Activated CD4-positive, alpha-beta T cell treated with anti-CD3 and anti-CD28 coated beads, Interleukin-2, amount 50 U/mL, for 24 hours (primary cell): ENCODE measurements around the gene PHF21B.

Experiments used
- DNase-seq, 2 donors: peaks; one replicate each; pipeline ENCODE4 v3.0.0-alpha.2; 2020; ENCODE audit warnings: low read depth in 1 of 2, low spot score in 1 of 2

PHF21B gene

GRCh38 chr22:44847892-44848291 is 161.9 kb downstream of the PHF21B start:
- DNase-seq: no peak

GRCh38 chr22:44847380-44847779 is 162.4 kb downstream of the PHF21B start:
- DNase-seq: no peak

- no peak for DNase-seq
Measured at GRCh38 chr22:44846726-44847275, 163.0 kb downstream of the PHF21B start.

GRCh38 chr22:44845796-44846720 is 163.7 kb downstream of the PHF21B start:
- no peak for DNase-seq

- no peak for DNase-seq
Measured at GRCh38 chr22:44845191-44845590, 164.6 kb downstream of the PHF21B start.

GRCh38 chr22:44842417-44842816 is 167.4 kb downstream of the PHF21B start:
- DNase-seq: no peak

- no peak for DNase-seq
Measured at GRCh38 chr22:44840611-44841322, 169.0 kb downstream of the PHF21B start.

- DNase-seq: no peak
Measured at GRCh38 chr22:44839721-44840120, 170.1 kb downstream of the PHF21B start.

- DNase-seq: no peak
Measured at GRCh38 chr22:44839061-44839460, 170.7 kb downstream of the PHF21B start.

GRCh38 chr22:44838316-44839016 is 171.3 kb downstream of the PHF21B start:
- no peak for DNase-seq

- DNase-seq: no peak
Measured at GRCh38 chr22:44837481-44837880, 172.3 kb downstream of the PHF21B start.

- DNase-seq: no peak
Measured at GRCh38 chr22:44834065-44834464, 175.7 kb downstream of the PHF21B start.

GRCh38 chr22:44831885-44832284 is 177.9 kb downstream of the PHF21B start:
- DNase-seq: no peak
